Nephron (organoid): ENCODE data around the gene ZNF487.
"Not testable (repeated sequence)": the region's sequence is repeated elsewhere in the genome, so short reads cannot be mapped to it uniquely, and the experiment has no call there.

ENCODE experiments used
- H3K27ac Mint-ChIP-seq, 3 experiments: 2 replicates each; pipeline ENCODE4 v1.8.0; 2020; ENCODE audit warnings: mixed read lengths in 3 of 3, mild to moderate bottlenecking in 2 of 3, moderate library complexity in 1 of 3
- H3K27me3 Mint-ChIP-seq: 2 replicates; pipeline ENCODE4 v1.8.0; 2021; ENCODE audit warnings: low read depth, mild to moderate bottlenecking, moderate library complexity, mixed read lengths
- H3K36me3 Mint-ChIP-seq: 2 replicates; pipeline ENCODE4 v1.8.0; 2020; ENCODE audit warnings: low read depth, mixed read lengths
- H3K4me1 Mint-ChIP-seq: 2 replicates; pipeline ENCODE4 v1.8.0; 2020; ENCODE audit warnings: mixed read lengths
- H3K4me3 Mint-ChIP-seq, 3 experiments: 2 replicates each; pipeline ENCODE4 v1.8.0; 2020; ENCODE audit warnings: mild to moderate bottlenecking in 3 of 3, mixed read lengths in 3 of 3, moderate library complexity in 2 of 3
- H3K9me3 Mint-ChIP-seq: 2 replicates; pipeline ENCODE4 v1.8.0; 2020; ENCODE audit warnings: mixed read lengths
- TF ChIP-seq, protein P1 (sequence below), 3 experiments: fragments of 200-600 bp; sonication (generic); IDR thresholded peaks; one replicate each; pipeline ENCODE4 v1.5.0; 2021; ENCODE audit warnings: antibody characterized with exemption in 3 of 3; ENCODE audit not compliant: unreplicated experiment in 3 of 3

The ZNF487 gene

DNA sequence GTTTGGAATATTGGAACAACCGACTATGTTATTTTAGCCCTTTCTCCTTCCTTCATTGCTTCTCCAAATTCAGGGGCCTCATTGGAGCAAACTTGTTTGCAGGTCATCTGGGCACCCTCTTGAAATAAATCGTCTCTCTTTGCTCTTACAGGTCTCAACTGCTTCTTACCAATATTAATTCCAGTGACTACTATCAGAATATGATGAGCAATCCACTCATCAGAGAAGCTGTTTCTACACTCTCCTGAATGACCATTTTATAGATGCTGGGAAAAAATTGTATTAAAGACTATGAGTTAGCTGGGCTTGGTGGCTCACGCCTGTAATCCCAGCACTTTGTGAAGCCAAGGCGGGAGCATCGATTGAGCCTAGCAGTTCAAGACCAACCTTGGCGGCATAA lies 15.4 kb upstream of the ZNF487 start:
- Mint-ChIP-seq H3K4me1 (peaks cover 11% of the 10 kb centered on the region), H3K36me3 (peaks cover 9% of the 10 kb centered on the region), H3K27me3 (no peaks in the 10 kb centered on the region), H3K9me3 (no peaks in the 10 kb centered on the region), H3K4me3 (peak overlapping the region; percentile 35 to 80 (median 74)), H3K27ac (peak overlapping the region; percentile 92 to 99 (median 98))
- TF ChIP-seq, protein P1, sequence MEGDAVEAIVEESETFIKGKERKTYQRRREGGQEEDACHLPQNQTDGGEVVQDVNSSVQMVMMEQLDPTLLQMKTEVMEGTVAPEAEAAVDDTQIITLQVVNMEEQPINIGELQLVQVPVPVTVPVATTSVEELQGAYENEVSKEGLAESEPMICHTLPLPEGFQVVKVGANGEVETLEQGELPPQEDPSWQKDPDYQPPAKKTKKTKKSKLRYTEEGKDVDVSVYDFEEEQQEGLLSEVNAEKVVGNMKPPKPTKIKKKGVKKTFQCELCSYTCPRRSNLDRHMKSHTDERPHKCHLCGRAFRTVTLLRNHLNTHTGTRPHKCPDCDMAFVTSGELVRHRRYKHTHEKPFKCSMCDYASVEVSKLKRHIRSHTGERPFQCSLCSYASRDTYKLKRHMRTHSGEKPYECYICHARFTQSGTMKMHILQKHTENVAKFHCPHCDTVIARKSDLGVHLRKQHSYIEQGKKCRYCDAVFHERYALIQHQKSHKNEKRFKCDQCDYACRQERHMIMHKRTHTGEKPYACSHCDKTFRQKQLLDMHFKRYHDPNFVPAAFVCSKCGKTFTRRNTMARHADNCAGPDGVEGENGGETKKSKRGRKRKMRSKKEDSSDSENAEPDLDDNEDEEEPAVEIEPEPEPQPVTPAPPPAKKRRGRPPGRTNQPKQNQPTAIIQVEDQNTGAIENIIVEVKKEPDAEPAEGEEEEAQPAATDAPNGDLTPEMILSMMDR (IDR thresholded peaks at IDR 0.05; ENCODE audit: unreplicated experiment in 3 of 3) = no peak

DNA sequence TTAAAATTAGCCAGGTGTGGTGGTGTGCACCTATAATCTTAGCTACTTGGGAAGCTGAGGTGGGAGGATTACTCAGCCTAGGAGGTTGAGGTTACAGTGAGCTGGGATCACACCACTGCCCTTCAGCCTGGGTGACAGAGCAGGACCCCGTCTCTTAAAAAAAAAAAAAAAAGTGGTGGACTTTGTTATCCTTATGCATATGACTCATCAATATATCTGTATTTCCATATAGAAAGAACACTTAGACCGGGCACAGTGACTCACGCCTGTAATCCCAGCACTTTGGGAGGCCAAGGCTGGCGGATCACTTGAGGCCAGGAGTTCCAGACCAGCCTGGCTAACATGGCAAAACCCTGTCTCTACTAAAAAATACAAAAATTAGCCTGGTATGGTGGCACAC lies 15.0 kb upstream of the ZNF487 start:
- peak overlapping the region; percentile 92 to 99 (median 98) for H3K27ac Mint-ChIP-seq
- H3K4me1 Mint-ChIP-seq = peaks cover 11% of the 10 kb centered on the region
- H3K4me3 Mint-ChIP-seq = peak overlapping the region in 1 of 3 experiments; percentile 74

DNA sequence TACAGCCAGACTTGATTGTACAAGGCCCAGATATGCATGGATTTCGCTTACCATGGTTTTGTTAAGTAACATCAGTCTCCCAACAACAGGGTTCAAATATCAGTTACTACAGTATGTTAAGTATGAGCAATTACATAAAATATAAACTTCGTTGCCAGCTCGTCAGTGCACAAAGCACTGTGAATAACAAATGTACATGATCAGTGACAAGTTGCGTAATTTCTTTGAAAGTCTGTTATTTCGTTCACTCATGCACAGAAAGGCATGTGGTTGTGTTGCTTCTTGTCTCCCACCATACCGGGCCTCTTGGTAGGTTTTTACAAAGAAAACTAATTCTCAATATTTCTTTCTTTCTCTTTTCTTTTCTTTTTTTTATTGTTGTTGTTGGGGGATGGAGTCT lies 12.5 kb upstream of the ZNF487 start:
- H3K9me3 Mint-ChIP-seq = no peaks in the 10 kb centered on the region
- H3K27me3 Mint-ChIP-seq = no peaks in the 10 kb centered on the region

More for the DNA sequence above, 15.0 kb upstream of the ZNF487 start:
- H3K27me3 Mint-ChIP-seq, H3K9me3 Mint-ChIP-seq, H3K36me3 Mint-ChIP-seq: not testable (repeated sequence)

DNA sequence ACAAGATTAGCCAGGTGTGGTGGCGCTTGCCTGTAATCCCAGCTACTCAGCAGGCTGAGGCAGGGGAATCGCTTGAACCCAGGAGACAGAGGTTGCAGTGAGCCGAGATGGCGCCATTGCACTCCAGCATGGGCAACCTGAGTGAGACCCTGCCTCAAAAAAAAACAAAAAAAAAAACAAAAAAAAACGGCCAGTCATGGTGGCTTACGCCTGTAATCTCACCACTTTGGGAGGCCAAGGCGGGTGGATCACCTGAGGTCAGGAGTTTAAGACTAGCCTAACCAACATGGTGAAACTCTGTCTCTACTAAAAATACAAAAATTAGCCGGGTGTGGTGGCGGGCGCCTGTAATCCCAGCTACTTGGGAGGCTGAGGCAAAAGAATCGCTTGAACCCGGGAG lies 10.4 kb upstream of the ZNF487 start:
- H3K9me3 Mint-ChIP-seq, H3K36me3 Mint-ChIP-seq, H3K4me3 Mint-ChIP-seq, H3K4me1 Mint-ChIP-seq, H3K27me3 Mint-ChIP-seq, H3K27ac Mint-ChIP-seq: not testable (repeated sequence)

More for the DNA sequence above, 12.5 kb upstream of the ZNF487 start:
- H3K4me3 Mint-ChIP-seq = no peak overlapping the region
- no peak overlapping the region for H3K27ac Mint-ChIP-seq
- peaks cover 11% of the 10 kb centered on the region for H3K4me1 Mint-ChIP-seq
- TF ChIP-seq, protein P1 (IDR thresholded peaks at IDR 0.05; ENCODE audit: unreplicated experiment in 3 of 3) = no peak
- H3K36me3 Mint-ChIP-seq = peaks cover 9% of the 10 kb centered on the region

DNA sequence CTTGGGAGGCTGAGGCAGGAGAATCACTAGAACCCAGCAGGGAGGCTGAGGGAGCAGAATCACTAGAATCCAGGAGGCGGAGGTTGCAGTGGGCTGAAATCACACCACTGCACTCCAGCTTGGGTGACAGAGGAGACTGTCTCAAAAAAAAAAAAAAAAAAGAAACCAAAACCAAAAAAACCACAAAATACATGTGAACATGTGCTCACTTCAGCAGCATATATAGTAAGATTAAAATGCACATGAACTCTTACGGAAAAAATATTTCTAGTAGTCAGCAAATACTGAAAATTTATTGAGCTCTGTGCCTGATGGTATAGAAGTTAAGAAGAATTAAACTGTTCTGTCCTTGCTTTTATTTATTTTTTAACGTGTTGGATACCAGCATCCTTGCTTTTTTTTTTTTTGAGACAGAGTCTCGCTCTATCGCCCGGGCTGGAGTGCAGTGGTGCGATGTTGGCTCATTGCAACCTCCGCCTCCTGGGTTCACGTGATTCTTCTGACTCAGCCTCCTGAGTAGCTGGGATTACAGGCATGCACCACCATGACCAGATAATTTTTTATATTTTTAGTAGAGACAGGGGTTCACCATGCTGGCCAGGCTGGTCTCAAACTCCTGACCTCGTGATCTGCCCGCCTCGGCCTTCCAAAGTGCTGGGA lies 9.6 kb upstream of the ZNF487 start:
- no peaks in the 10 kb centered on the region for H3K27me3 Mint-ChIP-seq
- H3K9me3 Mint-ChIP-seq = no peaks in the 10 kb centered on the region
- H3K4me1 Mint-ChIP-seq = no peaks in the 10 kb centered on the region
- H3K27ac Mint-ChIP-seq = no peak overlapping the region
- H3K4me3 Mint-ChIP-seq = no peak overlapping the region
- peaks cover 4% of the 10 kb centered on the region for H3K36me3 Mint-ChIP-seq
- TF ChIP-seq, protein P1 (IDR thresholded peaks at IDR 0.05; ENCODE audit: unreplicated experiment in 3 of 3) = no peak

DNA sequence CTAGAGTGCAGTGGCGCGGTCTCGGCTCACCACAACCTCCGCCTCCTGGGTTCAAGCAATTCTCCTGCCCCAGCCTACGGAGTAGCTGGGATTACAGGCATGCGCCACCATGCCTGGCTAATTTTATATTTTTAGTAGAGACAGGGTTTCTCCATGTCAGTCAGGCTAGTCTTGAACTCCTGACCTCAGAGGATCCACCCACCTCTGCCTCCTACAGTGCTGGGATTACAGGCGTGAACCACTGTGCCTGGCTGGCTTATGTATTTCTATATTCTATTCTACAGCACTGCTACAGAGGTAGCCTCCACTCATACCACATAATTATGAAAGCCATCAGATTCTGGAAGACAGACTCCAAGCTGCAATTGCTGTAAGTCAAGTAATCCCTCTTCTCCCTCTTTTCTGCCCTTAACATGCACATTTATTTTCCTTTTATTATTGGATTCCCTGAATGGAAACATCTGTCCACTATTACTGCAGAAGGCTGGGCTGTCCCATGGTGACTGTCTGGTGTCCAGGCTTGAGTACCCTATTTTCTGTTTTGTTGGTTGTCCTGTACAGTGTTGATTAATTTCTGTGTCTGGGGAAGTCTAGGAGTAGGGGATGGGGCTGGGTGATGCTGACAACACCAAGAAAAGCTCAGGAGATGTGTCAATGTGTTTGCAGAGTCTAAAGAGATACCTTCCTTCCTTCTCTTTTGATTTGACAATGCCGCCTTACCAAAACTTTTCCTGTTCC lies 5.8 kb upstream of the ZNF487 start:
- Mint-ChIP-seq H3K27ac (peak overlapping the region in 1 of 3 experiments; percentile 15), H3K9me3 (no peaks in the 10 kb centered on the region), H3K4me3 (no peak overlapping the region), H3K36me3 (peaks cover 3% of the 10 kb centered on the region), H3K27me3 (no peaks in the 10 kb centered on the region), H3K4me1 (no peaks in the 10 kb centered on the region)
- TF ChIP-seq, protein P1 (IDR thresholded peaks at IDR 0.05; ENCODE audit: unreplicated experiment in 3 of 3) = no peak
